HG03354 (cell line): Measurements from ENCODE around the gene DNMT3A.

Experiments used
- ATAC-seq: cut with Tn5 transposase; IDR thresholded peaks from one replicate; pipeline ENCODE4 v1.9.1; 2021; ENCODE audit warnings: mild to moderate bottlenecking; ENCODE audit not compliant: unreplicated experiment, poor library complexity, severe bottlenecking

The DNMT3A gene

GRCh38 chr2:25250331-25251070, 91.2 kb downstream of the DNMT3A start:
- ATAC-seq, result peak; percentile 14

DNA sequence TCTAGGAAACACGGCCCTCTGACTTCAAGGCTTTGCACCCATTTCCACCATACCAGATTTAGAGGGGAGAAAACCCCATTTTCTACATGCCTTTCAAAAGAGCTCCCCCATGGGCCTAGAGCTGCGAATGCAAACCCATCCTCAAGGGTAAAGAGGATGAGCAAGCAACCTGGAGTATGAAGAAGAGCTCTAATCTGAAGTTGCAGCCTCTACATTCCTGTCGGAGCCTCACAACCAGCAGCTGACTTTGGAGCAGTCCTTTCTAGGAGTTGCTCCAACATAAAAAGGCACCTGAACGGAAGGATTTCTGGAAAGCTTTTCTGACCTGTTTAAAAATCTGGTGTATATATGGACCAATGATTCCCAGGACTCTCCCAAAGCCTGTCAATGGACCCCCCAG, 91.9 kb downstream of the DNMT3A start:
- ATAC-seq, result no peak

- no peak for ATAC-seq
Measured at GRCh38 chr2:25247792-25248512, 93.8 kb downstream of the DNMT3A start.

DNA sequence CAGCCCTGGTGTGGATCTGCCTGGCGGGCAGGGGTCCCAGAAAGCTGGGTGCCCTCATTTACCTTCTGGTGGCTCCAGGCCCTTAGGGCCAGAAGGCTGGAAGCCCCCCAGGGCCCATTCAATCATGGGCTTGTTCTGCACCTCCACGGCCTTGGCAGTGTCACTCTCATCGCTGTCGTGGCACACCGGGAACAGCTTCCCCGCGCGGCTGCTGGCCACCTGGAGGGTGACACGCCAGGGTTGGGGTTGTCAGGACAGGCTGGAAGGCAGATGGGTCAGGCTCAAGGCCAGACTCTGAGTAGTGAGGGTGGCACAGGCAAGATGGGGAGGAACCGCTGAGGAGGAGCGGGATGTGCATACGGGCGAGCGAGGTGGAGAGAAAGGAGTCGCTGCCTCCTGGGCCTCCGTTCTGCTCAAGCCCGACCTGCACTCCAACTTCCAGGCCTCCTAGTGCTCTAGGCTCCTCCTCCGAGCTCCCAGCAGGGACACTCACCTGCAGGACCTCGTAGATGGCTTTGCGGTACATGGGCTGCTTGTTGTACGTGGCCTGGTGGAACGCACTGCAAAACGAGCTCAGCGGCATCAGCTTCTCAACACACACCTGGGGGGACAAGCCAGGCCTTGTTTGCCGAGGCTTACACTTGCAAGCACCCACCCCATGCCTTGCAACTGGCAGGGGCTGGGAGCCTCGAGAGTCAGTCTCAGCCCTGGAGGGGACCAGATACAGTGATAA, 95.0 kb downstream of the DNMT3A start:
- ATAC-seq, result no peak

DNA sequence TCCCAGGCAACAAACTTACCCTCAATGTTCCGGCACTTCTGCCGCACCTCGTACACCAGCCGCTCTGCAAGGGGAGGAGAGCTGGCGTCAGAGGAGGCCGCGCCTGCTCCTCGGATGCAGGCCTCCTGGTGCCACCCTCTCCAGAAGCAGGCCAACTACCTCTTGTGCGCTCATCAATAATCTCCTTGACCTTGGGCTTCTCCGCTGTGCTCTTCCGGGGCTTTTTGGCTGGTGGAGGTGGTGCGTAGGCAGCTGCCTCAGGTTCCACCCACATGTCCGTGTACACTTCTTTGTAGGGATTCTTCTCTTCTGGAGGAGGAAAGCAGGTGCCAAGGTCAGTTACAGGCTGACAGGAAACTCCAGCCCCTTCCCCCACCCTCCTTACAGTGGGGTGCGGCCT, 95.7 kb downstream of the DNMT3A start:
- ATAC-seq, result no peak

- no peak for ATAC-seq
Measured at GRCh38 chr2:25245141-25245540, 96.6 kb downstream of the DNMT3A start.

DNA sequence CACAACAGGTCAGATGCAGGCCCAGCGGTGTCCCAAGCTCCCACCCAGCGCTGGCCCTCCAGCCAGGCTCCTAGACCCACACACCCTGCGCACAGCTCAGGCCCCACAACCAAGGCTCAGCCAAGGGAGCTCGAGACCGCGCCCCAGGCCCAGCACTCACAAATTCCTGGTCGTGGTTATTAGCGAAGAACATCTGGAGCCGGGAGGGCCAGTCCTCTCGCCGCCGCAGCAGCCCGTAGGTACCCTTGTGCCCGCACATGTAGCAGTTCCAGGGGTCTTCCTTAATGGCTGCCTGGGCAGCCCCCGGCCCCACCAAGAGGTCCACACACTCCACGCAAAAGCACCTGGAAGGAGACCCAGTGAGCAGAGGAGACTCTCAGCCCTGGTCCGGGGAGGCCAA, 97.7 kb downstream of the DNMT3A start:
- ATAC-seq, result no peak

GRCh38 chr2:25241452-25241851, 100.3 kb downstream of the DNMT3A start:
- no peak for ATAC-seq

DNA sequence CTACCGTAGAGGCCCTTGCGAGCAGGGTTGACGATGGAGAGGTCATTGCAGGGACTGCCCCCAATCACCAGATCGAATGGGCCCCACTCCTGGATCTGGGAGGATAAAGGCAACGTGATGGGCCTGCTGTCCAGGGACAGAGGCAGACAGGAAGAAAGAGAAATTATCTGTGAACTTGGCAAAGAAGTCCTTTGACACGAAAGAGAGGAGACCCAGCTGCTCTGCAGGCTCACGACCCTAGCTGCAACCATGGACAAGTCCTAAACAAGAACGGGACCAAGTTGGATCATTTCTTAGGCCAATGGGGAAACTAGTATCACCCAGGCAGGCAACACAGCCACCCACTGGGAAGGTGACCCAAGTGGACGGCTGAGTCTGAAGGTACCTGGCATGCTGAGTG, 101.1 kb downstream of the DNMT3A start:
- ATAC-seq, result no peak

- no peak for ATAC-seq
Measured at GRCh38 chr2:25238920-25239319, 102.8 kb downstream of the DNMT3A start.

DNA sequence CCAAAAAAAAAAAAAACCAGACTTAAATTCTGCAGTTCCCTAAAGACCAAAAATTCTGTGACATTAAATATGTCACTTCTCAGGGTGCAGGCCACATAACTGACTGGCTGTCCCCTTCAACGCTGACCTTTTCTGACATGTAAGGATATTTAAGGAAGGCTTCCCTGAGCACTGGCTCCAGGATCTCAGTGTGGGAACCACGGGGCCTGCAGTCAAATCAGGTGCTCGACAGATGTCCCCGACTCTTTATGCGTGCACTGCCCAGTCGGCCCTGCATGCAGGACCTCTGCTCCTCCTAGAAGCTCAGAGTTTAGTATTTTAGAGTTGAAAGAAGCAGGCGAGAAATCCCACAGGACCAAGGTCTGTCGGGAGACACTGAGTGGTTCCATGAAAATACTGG, 104.0 kb downstream of the DNMT3A start:
- ATAC-seq, result no peak

- no peak for ATAC-seq
Measured at GRCh38 chr2:25236736-25237135, 105.0 kb downstream of the DNMT3A start.

DNA sequence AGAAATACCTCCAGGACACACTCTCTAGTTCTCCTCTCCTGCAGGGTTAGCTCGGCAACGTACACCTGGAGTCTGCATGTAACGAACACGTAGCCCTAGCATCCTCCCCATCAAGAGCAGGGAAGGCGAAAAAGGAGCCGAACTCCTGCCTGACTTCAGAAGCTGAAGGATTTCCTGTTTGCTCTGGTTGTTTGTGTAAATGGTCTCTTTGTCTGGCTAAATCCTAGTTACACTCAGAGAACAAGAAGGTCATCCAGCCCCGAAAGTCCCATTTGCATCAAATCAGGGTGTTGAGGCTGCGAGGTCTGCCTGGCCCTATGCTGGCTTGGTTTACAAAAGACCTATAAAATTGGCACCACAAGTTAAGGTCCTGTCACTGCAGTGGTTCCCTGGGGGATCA, 107.0 kb downstream of the DNMT3A start:
- ATAC-seq, result no peak

DNA sequence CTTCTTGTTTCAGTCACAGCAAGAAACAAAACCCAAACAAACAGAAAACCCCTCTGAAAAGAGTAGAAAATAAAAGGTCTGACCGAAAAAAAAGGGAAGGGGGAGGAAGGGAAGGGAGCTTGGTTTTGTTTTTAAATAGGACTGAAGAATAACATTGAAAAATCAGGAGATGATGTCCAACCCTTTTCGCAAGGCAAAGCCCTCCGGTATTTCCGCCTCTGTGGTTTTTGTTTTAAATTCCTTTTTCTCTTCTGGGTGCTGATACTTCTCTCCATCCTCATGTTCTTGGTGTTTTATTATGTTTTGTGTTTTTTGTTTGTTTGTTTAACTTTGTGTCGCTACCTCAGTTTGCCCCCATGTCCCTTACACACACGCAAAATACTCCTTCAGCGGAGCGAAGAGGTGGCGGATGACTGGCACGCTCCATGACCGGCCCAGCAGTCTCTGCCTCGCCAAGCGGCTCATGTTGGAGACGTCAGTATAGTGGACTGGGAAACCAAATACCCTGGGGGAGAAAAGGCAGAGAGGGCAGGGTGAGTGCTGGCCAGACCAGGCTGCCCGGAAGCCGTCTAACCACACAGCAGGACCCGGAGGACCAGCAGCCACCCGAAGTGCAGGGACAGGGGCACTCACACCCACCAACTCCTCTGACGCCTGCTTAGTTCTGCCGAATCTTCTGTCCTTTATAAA, 107.7 kb downstream of the DNMT3A start:
- ATAC-seq, result no peak

DNA sequence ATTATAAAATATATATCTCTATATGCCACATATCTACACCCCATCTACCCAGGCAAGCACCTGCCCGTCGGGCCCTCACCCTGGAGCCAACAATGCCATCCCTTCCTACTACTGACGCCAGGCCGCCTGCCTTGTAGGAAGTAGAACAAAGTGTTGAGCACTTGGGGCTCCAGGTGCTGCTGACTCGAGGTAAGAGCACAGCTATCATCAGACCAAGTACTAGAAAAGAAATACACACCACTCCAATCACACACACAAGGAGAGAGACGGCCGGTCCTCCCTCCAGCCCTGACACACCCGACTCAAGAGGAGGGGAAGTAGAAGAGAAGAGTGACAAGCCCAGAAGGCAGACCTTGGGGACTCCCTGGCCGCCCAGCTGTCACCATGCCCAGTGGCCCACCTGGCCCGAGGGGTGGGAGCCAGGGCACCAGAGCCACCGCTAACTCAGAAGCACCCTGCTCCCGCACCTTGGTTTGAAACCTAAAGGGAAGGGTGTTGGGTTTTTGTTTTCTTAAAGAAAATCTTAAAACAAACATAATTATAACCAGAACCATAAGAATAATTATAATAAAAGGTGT, 109.4 kb downstream of the DNMT3A start:
- no peak for ATAC-seq

DNA sequence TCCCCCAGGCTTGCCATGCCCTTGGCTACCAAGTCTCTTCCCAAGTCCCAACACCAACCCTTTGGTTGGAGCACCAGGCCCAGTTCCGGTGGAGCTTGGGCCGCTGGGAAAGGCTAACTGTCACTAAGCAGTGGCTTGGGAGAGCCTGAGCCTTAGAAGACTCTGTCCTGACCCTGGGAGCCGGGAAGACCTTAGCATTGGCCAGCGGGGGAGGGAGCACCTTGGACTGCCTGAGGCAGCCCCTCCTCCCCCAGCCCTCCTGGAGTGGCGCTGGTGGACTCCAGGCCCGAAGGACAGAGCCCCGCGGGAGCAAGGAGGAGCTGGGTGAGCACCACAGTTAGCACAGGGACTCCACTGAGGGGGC, 110.8 kb downstream of the DNMT3A start:
- ATAC-seq, result no peak

DNA sequence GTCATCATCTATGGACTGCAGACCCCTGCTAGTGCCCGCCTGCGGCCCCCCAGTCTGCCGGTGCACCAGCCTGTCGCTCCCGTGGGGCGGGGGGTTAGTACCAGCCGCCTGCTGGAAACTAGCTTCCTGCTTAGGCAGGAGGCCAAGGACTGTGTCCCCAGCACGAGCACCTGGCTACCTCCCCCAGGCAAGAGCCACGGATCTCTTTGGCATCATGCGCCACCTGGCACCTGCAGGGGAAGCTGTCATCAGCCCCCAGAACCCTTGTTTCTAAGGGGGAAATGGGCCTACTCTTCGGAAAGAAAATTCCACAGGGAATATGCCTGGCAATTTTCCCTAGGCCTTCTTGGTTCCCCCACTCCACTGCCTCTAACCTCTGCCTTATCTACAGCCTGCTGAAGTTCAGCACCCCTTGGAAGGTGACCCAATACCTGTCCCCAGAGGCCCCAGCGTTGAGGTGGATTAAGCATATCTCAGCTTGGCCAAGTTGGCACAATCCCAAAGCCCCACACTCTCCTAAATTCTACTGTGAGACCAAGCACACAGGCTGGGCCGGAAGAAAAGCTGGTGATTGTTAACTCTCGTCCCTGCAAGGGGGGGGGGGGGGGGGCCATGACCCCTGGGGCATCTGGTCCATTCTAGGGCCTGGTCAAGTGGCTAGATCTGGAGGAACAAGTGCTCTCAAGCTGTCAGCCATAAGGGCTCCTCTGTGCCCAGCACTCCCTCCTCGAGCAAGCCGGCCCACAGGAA, 111.4 kb downstream of the DNMT3A start:
- ATAC-seq, result no peak

GRCh38 chr2:25229279-25230197, 112.2 kb downstream of the DNMT3A start:
- no peak for ATAC-seq
